ENCODE data around the gene SLC6A12.
"Not testable (repeated sequence)": the region's sequence is repeated elsewhere in the genome, so short reads cannot be mapped to it uniquely, and the experiment has no call there.

SLC6A12 gene

GRCh38 chr12:234019-234418 is 20.1 kb upstream of the SLC6A12 start:
- DNase-seq = no peak

- DNase-seq = no peak
Measured at GRCh38 chr12:233615-233968, 19.6 kb upstream of the SLC6A12 start.

DNA sequence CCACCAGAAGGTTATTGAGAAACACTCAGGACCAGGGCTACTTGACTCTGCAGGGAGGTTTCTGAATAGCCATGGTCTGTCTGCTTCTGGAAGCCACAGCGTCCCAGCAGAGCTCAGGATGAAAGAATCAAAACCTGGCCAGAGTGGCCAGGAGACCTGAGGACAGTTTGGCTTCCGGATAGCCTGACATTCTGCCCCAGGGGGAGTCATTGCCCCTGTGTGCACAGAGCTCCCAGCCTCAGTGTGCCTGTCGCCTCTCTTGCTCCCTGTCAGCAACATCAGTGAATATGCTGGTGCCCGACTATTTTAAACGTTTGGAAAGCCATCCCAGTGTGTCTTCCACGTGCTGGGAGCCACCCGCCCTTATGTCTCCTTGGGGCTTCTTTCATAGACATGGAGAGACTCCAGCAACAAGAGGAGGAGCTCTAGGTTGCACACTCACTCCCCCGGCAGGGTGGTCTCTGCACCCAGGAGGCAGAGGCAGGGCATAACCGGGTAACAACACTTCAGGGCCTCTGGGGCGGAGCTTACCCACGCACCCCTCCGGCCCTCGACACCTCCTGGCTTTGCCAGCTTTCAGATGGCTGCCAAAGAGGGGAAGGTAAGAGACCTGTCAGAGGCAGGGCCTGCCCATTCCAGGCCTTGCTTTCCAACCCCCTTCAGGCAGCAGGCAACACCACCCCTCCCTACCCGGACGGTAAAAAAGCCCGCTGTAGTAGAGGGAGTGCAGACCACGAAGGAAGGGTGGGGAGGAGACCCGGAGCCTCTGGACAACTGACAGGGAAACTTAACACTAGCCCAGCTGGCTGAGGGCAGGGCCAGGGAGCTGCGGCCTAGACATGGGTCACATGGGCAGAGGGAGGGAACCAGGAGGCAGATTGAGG is 19.0 kb upstream of the SLC6A12 start:
- DNase-seq = no peak

GRCh38 chr12:230925-231671 is 17.1 kb upstream of the SLC6A12 start:
- no peak for DNase-seq

GRCh38 chr12:229441-230191 is 15.7 kb upstream of the SLC6A12 start:
- DNase-seq = no peak

DNA sequence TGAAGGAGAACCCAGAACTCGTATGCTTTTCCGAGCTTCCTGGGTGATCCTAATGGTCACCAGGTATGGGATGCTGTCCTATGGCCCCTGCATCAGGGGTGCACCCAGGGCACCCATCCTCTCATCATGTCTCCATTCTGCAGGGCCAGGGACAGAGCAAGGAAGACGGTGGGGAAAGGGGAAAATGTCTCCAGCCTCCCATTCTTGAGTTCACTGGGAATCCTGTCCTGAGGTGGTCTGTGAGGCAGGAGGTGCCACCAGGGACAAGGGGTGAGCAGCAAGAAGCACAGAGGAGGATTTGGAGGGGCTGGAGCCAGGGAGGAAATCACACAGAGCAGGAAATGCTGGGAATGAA is 14.9 kb upstream of the SLC6A12 start:
- no peak for DNase-seq

GRCh38 chr12:227923-228845 is 14.2 kb upstream of the SLC6A12 start:
- no peak for DNase-seq

- no peak for DNase-seq
Measured at GRCh38 chr12:227286-227915, 13.4 kb upstream of the SLC6A12 start.

- no peak for DNase-seq
Measured at GRCh38 chr12:226401-226800, 12.4 kb upstream of the SLC6A12 start.

DNA sequence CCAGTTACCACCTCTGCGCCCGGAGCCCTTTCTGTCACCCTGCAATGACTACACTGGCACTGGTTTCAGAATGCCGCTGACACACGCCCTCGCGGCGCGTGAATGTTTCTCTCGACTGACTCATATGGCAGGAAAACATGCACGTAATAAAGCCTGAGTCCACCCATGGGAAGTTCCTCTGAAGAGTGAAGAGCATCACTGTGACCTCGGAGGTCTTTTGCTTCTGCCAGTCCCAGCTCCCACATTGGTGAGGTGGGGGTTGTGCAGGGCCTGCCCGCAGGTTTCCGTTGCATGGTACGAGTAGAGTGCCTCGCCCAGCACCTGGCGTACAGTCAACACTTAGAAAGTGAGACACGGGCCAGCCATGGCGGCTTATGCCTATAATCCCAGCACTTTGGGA is 11.1 kb upstream of the SLC6A12 start:
- DNase-seq = no peak

GRCh38 chr12:224330-224729 is 10.4 kb upstream of the SLC6A12 start:
- no peak for DNase-seq

DNA sequence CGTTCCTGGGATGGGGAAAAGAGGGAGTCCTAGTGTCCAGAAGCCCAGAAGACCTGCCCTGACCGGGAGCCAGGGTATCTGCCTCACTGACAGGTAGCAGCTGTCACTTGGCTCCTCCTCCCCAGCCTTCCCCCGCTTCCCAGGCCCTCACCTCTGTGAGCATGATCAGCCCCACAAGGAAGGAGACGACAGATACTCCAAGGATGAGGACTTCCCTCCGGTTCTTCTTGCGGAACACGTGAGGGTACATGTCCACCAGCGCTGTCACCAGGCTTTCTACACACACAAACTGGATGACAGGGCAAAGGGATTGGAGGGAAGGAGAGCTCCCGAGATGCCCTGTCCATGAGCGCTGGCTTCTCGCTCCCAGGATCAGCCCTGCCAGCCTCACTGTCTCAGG is 9.9 kb upstream of the SLC6A12 start:
- DNase-seq = no peak

- DNase-seq = no peak
Measured at GRCh38 chr12:221736-222135, 7.8 kb upstream of the SLC6A12 start.

GRCh38 chr12:220946-221550 is 7.1 kb upstream of the SLC6A12 start:
- no peak for DNase-seq

- no peak for DNase-seq
Measured at GRCh38 chr12:220491-220890, 6.5 kb upstream of the SLC6A12 start.

DNA sequence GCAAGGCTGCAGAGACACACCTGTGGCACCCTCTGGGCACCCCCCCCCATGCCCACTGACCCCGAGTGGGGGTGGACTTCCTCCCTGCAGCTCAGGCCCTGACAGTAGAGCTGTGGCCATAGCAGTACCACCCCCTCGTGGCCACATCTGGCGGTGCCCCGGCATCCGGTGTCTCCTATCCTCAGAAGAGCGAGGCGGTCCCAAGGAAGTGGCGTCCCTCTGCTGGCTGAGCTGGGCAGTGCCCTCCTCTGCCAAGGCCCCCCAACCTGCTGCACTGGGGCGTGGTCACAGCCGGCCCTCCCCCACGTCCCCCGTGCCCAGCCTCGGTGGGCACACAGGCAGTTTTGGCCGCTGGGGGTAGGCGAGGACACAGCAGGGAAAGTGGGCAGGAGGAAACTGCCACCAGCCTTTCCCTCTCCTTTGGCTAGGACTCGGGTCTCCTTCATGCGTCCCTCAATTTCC is 6.0 kb upstream of the SLC6A12 start:
- no peak for DNase-seq

DNA sequence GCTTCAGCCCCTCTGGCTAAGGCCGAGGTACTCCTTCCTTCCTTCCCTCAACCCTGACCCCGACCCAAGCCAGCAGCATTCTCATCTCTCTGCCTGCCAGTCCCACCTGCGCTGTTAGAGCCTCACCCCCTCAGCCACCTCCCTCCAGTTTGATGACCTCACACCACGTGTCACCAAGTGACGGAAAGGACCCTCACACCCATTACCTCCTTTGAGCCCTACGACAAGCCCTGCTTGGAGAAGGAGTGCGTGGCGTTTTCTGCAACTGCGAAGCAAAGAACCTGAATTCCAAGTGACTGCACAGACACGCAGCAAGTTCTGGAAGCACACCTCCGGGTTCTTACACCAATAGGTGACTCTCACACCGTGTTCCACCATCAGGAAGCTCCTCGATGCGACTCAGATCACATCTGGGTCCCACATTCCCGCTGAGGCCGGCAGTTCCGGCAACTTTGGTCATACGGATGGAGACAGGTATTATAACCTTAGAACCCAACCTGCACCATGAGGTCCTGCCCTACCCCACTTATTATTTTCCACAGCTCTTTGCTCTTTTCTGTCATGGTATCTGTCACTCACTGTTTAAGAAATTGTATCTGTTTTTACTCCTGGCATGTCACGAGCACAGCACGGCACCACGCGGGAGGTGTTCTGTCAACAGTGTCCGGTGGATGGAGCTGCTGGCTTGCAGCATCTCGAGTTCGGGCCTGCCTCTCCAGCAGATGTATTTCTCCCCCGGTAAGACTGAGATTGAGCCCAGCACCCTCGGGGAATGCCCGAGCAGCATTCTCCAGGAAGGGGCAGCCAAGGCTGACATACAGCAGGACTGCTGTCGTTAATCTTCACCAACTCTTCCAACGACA is 5.0 kb upstream of the SLC6A12 start:
- DNase-seq = no peak

DNA sequence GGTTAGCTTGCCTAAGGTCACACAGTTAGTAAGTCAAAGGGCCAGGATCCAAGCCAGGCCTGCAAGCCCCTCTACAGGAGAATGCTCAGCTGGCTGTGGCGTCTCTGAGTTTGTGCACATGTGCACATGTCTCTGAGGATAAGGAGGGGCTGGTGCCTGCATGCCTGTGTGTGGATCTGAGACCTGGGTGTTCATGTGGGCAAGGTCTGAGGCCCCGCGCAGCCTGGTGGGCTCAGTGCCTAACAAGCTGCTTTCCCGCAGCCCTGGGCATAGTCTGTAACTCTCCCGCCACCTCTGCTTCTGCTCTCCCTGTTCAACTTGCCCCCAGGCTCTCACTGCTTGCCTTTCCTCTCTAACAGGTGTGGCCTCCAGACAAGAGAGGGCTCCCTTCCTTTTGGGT is 4.3 kb upstream of the SLC6A12 start:
- no peak for DNase-seq

DNA sequence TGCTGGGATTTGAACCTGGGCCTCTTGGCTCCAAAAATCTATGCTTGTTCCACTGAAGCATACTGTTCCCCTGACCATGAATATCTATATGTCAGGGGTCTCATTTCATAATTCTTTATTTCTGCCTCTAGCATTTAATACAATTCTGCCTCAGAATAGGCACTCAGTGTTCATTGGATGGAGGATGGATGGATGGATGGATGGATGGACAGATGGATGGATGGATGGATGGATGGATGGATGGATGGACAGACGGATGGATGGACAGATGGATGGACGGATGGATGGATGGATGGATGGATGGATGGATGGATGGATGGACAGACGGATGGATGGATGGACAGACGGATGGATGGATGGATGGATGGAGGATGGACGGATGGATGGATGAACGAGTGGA is 3.1 kb upstream of the SLC6A12 start:
- not testable (repeated sequence) for DNase-seq

DNA sequence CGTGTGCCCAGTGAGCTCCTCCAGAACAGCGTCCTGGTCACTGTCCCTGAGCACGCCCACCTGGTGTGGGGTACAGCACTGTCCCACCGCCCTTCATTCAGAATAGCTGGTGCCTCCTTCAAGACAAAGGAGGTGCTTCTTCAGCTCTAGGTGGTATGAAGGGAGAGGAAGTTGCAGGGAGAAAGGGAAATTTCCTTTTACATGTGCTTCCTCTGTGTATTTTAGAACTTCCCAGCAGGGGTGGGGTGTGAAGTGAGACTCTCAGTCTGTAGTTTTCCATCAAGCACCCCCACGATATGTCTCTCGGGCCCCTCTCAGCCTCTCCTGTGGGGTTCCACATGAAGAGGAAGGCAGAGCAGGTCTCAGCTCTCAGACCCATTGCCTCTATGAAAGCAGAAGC is 1.2 kb upstream of the SLC6A12 start:
- no peak for DNase-seq

- DNase-seq = no peak
Measured at GRCh38 chr12:213527-213932, 427 bp downstream of the SLC6A12 start.
